Keratinocyte (primary cell): ENCODE measurements around the gene C12orf60. TPM values are rescaled to one million over a fixed set of nuclear protein-coding genes. Genes with fewer than 3 reads are reported as not detected.

Experiments used
- DNase-seq: peaks from one replicate; pipeline ENCODE4 v3.0.0-alpha.2; 2011; ENCODE audit warnings: low read depth, missing footprints, low spot score
- FAIRE-seq: peaks from 2 replicates; lab custom pipeline; 2011; peaks lifted over from hg19 to GRCh38; lab: Jason Lieb, UNC
- H2AFZ ChIP-seq: 2 replicates; pipeline ENCODE4 v1.6.0; 2012; ENCODE audit warnings: low read length, control low read depth, inconsistent platforms; ENCODE audit not compliant: control insufficient read depth
- H3K27ac ChIP-seq: 2 replicates; pipeline ENCODE4 v1.5.1; 2011; ENCODE audit warnings: low read length; ENCODE audit not compliant: control insufficient read depth, insufficient read depth
- H3K27me3 ChIP-seq: 3 replicates; pipeline ENCODE4 v1.6.0; 2011; ENCODE audit warnings: low read length; ENCODE audit not compliant: control insufficient read depth, insufficient read depth; ENCODE audit errors: extremely low read depth
- H3K36me3 ChIP-seq, 2 experiments: 2 replicates in 1 of 2; 3 replicates in 1 of 2; pipeline ENCODE4 v1.5.1; 2011; ENCODE audit warnings: low read length in 2 of 2, mild to moderate bottlenecking in 1 of 2; ENCODE audit not compliant: control insufficient read depth in 2 of 2, insufficient read depth in 2 of 2; ENCODE audit errors: extremely low read depth in 1 of 2
- H3K4me1 ChIP-seq: 3 replicates; pipeline ENCODE4 v1.5.1; 2011; ENCODE audit warnings: low read length; ENCODE audit not compliant: control insufficient read depth, insufficient read depth; ENCODE audit errors: extremely low read depth
- H3K4me2 ChIP-seq: 3 replicates; pipeline ENCODE4 v1.6.0; 2011; ENCODE audit warnings: low read depth, low read length; ENCODE audit not compliant: control insufficient read depth, insufficient read depth; ENCODE audit errors: extremely low read depth
- H3K4me3 ChIP-seq, 3 experiments: fragments of 200-600 bp in 1 of 3; sonication (generic) in 1 of 3; 2 replicates in 2 of 3; 3 replicates in 1 of 3; pipeline ENCODE4 v1.5.1; 2011 to 2016; ENCODE audit warnings: low read length in 3 of 3, mild to moderate bottlenecking in 3 of 3, control low read depth in 2 of 3, inconsistent platforms in 1 of 3, low read depth in 1 of 3, mixed read lengths in 1 of 3, mixed run types in 1 of 3, moderate library complexity in 1 of 3; ENCODE audit not compliant: control insufficient read depth in 2 of 3, insufficient read depth in 2 of 3; ENCODE audit errors: extremely low read depth in 1 of 3
- H3K79me2 ChIP-seq: 2 replicates; pipeline ENCODE4 v1.6.0; 2012; ENCODE audit warnings: low read length; ENCODE audit not compliant: control insufficient read depth, insufficient read depth
- H3K9ac ChIP-seq: 3 replicates; pipeline ENCODE4 v1.6.0; 2011; ENCODE audit warnings: low read length; ENCODE audit not compliant: control insufficient read depth, insufficient read depth; ENCODE audit errors: extremely low read depth
- H3K9me1 ChIP-seq: 3 replicates; pipeline ENCODE4 v1.6.0; 2011; ENCODE audit warnings: low read length; ENCODE audit not compliant: control insufficient read depth, insufficient read depth; ENCODE audit errors: extremely low read depth
- H3K9me3 ChIP-seq: 2 replicates; pipeline ENCODE4 v1.5.1; 2012; ENCODE audit warnings: low read depth, low read length; ENCODE audit not compliant: control insufficient read depth
- H4K20me1 ChIP-seq: 3 replicates; pipeline ENCODE4 v1.6.0; 2011; ENCODE audit warnings: low read length; ENCODE audit not compliant: control insufficient read depth, insufficient read depth; ENCODE audit errors: extremely low read depth
- CTCF ChIP-seq, 3 experiments: IDR thresholded peaks in 1 of 3; conservative IDR thresholded peaks in 1 of 3; optimal IDR thresholded peaks in 1 of 3; 2 replicates in 2 of 3; 3 replicates in 1 of 3; pipeline versions ENCODE3 to v1.5.1; 2011; ENCODE audit warnings: low read length in 3 of 3, mild to moderate bottlenecking in 3 of 3, moderate library complexity in 2 of 3, control low read depth in 1 of 3, inconsistent platforms in 1 of 3; ENCODE audit not compliant: insufficient read depth in 2 of 3; ENCODE audit errors: extremely low read depth in 1 of 3
- EZH2 ChIP-seq: IDR thresholded peaks from one replicate; pipeline ENCODE4 v1.6.1; 2012; ENCODE audit warnings: inconsistent platforms, mild to moderate bottlenecking, low read length, moderate library complexity
- dilution Hi-C: fragments of 300-500 bp; cut with MboI; formaldehyde crosslinking; loops from one replicate; pipeline ENCODE4 v1.7.0; 2020; ENCODE audit warnings: low sequenced_read_pairs; ENCODE audit not compliant: extremely low pct_ligation_motif_present
- polyA plus RNA-seq, 5 experiments: library from polyadenylated mRNA; depleted of rRNA in 3 of 5; stranded (reverse) in 3 of 5; stranded (forward) in 1 of 5; unstranded in 1 of 5; fragments of >200 nt; gene quantifications; 1 replicate in 1 of 5; 2 replicates in 3 of 5; 3 replicates in 1 of 5; pipeline versions ENCODE4 v1.2.1 to v1.2.3, GENCODE V29; 2011 to 2012; ENCODE audit warnings: missing spikeins in 2 of 5, low read depth in 1 of 5, low replicate concordance in 1 of 5

C12orf60 gene
- polyA plus RNA-seq, 1 donor (not counting 4 experiments of a cell fraction or from before 2014, with no cell fraction given) = 3.2 TPM

- Histone ChIP-seq H3K79me2 (no peaks in the 10 kb centered on the region), H3K27ac (no peak within 1 kb of the TSS), H3K27me3 (no peaks in the 10 kb centered on the region), H3K4me1 (no peaks in the 10 kb centered on the region), H3K9me3 (no peaks in the 10 kb centered on the region), H3K4me3 (no peak within 1 kb of the TSS), H4K20me1 (no peaks in the 10 kb centered on the region), H3K9me1 (no peaks in the 10 kb centered on the region), H3K36me3 (no peaks in the 10 kb centered on the region), H2AFZ (no peak within 1 kb of the TSS), H3K4me2 (no peak within 1 kb of the TSS), H3K9ac (no peak within 1 kb of the TSS)
- no peak for DNase-seq
- FAIRE-seq = no peak
- TF ChIP-seq CTCF (optimal IDR thresholded peaks at IDR 0.05 in 1 of 3, IDR thresholded peaks at IDR 0.05 in 1 of 3, conservative IDR thresholded peaks at IDR 0.05 in 1 of 3; ENCODE audit: extremely low read depth in 1 of 3, insufficient read depth in 2 of 3, low read length in 3 of 3) = no peak
- TF ChIP-seq EZH2 = no peak
- dilution Hi-C loops = no loop called here
These were observed 10.5 kb downstream of the C12orf60 start, which contains the start of gene SMCO3 for GRCh38 chr12:14814014-14814413. TSS of gene SMCO3 (minus strand) at chr12:14814182. CDS start at chr12:14806680, 7,502 bp downstream.

GRCh38 chr12:14824012-14824634 is 20.7 kb downstream of the C12orf60 start:
- Histone ChIP-seq H3K36me3 (no peaks in the 10 kb centered on the region), H2AFZ (no peak overlapping the region), H3K27ac (no peak overlapping the region), H3K9me1 (no peaks in the 10 kb centered on the region), H3K9ac (no peak overlapping the region), H3K4me1 (peaks cover 12% of the 10 kb centered on the region), H3K79me2 (no peaks in the 10 kb centered on the region), H3K9me3 (no peaks in the 10 kb centered on the region), H3K4me3 (no peak overlapping the region), H3K4me2 (no peak overlapping the region), H3K27me3 (no peaks in the 10 kb centered on the region), H4K20me1 (no peaks in the 10 kb centered on the region)
- dilution Hi-C loops = no loop called here
- no peak for DNase-seq
- TF ChIP-seq CTCF (optimal IDR thresholded peaks at IDR 0.05 in 1 of 3, IDR thresholded peaks at IDR 0.05 in 1 of 3, conservative IDR thresholded peaks at IDR 0.05 in 1 of 3; ENCODE audit: extremely low read depth in 1 of 3, insufficient read depth in 2 of 3, low read length in 3 of 3) (no peak), EZH2 (no peak)
- no peak for FAIRE-seq
